GM18499 (cell line): Measurements from ENCODE around the gene MYADML2.

ENCODE experiments used
- ATAC-seq: cut with Tn5 transposase; IDR thresholded peaks from one replicate; pipeline ENCODE4 v1.9.1; 2021; ENCODE audit warnings: moderate number of reproducible peaks; ENCODE audit not compliant: insufficient read depth, unreplicated experiment

The MYADML2 gene

GRCh38 chr17:81941484-81942166 is 5.4 kb downstream of the MYADML2 start:
- ATAC-seq = no peak

GRCh38 chr17:81940538-81941483 is 6.2 kb downstream of the MYADML2 start:
- ATAC-seq = no peak

- no peak for ATAC-seq
Measured at GRCh38 chr17:81939881-81940385, 7.1 kb downstream of the MYADML2 start.

GRCh38 chr17:81939218-81939617 is 7.8 kb downstream of the MYADML2 start:
- ATAC-seq = no peak

DNA sequence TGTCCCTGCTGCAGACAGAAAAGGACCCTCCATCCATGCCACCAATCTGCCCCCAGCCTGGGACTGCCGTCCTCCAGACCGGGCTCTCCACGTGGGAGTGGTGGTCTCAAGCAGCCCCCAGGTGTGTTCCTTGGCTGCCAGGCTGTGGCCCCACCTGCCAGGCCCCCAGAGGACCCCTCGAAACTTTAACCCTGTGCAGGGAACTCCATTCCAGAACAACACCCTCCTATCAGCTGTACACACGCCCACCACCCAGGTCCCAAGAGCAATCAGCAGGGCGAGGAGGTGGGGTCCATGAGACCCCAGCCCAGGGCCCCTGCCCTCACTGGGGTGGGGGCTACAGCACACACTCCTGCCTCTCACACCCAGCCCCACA is 11.3 kb downstream of the MYADML2 start:
- no peak for ATAC-seq

DNA sequence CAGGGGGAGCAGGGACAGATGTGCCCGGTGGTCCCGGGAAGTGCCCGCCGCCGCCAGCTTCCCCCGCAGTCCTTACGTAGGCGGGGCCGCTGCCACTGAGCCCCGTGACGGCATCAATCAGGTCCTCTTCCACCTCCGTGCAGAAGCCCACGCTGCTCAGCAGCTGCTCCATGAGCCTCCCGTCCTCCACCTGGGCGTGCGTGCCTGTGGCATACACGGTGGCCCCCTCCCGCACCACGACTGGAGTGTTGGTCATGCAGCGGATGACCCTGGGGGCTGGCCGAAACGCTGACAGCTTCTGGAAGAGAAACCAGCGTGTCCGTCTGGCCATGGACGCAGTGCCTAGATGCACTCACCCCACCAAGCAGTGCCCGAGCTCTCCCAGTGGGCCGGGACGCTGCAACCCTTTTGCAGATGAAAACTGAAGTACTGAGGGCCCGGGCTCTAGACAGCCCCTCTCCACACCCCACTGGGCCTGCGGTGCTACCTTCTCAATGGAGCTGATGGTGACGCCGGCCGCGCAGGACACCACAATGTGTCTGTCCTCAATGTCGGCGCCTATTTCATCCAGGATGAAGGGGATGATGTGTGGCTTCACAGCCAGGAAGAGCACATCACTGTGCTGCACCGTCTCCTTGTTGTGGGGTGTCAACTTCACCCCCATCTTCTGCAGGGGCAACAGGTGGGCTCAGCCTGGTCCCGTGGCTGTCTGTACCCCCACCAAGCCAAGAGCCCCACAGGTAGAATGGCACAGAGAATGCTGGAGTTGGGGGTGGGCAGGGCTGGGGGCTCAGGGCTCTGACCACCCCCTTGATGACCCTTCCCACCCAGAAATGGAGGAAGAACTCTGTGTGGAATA is 12.0 kb downstream of the MYADML2 start:
- no peak for ATAC-seq

DNA sequence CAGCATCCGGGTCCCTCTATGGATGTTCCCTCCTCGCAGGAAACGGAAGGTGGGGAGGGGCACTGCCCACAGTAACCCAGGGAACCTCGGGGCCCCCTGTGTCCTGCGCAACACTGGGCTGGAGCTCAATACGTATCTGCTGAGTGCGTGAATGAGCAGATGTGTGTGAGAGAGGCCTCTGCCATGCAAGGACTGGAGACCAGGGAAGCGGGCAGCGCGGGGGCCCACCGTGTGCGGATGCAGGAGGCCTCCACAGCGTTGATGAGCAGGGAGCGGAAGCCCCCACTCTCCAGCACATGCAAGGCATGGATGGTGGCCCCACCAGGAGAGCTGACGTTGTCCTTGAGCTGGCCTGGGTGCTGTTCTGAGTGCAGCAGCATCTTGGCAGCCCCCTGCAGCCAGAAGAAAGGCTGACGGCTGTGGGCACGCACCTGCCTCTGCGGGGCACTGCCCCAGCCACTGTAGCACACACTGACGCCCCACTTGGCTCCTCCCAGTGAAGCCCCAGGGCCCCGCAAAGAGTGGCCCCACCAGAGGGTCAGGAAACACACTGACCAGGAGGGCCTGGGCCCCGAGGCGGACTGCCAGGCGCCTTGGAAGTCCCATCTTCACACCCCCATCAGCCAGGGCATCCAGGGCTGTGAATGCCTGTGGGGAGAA is 12.8 kb downstream of the MYADML2 start:
- ATAC-seq = no peak

GRCh38 chr17:81933178-81933699 is 13.8 kb downstream of the MYADML2 start:
- no peak for ATAC-seq

GRCh38 chr17:81932333-81932983 is 14.6 kb downstream of the MYADML2 start:
- no peak for ATAC-seq

GRCh38 chr17:81931557-81932332 is 15.3 kb downstream of the MYADML2 start:
- no peak for ATAC-seq

- ATAC-seq = no peak
Measured at GRCh38 chr17:81931189-81931556, 15.9 kb downstream of the MYADML2 start.

DNA sequence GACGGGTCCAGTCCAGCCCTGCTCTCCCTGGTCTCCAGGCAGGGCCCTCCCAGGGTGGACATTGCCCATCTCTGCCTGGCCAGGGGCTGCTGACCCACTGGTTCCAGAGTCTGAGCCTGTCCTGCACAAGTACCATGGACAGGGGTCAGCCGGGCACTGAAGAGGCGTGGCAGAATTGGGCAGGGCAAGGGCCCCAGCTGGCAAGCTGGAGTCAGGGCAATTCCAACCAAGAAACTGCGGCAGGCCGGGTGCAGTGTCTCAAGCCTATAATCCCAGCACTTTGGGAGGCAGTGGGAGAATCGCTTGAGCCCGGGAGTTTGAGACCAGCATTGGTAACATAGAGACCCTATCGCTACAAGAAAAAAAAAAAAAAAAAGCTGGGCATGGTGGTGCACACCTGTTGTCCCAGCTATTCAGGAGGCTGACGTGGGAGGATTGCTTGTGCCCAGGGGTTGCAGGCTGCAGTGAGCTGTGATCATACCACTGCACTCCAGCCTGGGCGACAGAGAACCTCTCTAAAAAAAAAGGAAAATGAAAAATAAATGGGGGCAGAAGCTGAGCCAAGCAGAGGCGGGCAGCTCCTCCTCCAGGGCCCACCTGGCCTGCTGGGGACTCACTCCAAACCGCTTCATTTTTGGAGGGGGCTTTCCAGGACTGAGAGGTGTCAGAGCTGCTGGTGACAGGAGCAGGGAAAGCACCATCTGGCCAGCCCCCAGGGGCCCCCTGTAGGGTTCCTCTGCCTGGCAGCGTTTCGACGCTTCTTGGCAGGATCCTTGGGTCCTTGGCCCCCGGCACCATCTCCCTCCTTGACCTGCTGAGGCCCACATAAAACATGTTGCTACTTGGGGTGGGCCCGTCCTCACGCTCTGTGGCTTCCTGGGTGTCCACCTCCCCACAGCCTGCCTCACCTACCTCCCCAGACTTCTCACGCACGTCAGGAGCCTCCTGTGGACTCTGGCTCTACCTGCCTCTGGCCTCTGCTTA is 16.6 kb downstream of the MYADML2 start:
- no peak for ATAC-seq

- ATAC-seq = no peak
Measured at GRCh38 chr17:81929253-81930141, 17.5 kb downstream of the MYADML2 start.

DNA sequence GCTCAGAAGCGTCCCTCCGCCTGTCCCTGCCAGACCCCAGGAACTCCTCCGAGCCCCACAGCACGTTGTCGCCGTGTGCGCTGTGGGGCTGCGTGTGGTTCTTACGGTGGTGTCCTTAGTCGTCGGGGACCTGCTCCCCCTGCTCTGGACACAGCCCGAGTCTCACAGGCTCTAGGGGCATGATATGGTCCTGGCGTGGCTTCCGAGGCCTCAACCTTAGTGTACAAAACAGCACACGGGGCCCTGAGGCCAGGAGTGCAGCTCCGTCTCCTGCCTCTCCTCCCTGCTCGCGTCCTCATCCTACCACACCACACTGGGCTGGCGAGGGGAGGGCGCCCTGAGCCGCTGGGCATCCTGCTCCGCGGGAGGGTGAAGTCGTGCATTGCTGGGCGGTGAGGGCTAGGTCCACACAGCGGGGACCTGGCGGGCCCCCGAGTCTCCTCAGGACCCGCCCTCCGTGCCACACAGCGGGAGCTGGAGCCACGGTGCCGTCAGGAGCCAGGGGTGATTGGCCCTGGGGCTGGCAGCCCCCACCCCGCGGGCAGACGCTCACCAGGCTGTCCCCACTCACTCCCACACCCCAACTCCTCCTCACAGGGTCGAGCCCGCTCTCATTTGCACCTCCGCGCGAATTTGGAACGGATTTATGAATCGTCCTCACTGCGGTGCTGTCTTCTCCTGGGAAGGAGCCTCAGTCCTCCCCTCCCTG is 18.3 kb downstream of the MYADML2 start:
- ATAC-seq = no peak

DNA sequence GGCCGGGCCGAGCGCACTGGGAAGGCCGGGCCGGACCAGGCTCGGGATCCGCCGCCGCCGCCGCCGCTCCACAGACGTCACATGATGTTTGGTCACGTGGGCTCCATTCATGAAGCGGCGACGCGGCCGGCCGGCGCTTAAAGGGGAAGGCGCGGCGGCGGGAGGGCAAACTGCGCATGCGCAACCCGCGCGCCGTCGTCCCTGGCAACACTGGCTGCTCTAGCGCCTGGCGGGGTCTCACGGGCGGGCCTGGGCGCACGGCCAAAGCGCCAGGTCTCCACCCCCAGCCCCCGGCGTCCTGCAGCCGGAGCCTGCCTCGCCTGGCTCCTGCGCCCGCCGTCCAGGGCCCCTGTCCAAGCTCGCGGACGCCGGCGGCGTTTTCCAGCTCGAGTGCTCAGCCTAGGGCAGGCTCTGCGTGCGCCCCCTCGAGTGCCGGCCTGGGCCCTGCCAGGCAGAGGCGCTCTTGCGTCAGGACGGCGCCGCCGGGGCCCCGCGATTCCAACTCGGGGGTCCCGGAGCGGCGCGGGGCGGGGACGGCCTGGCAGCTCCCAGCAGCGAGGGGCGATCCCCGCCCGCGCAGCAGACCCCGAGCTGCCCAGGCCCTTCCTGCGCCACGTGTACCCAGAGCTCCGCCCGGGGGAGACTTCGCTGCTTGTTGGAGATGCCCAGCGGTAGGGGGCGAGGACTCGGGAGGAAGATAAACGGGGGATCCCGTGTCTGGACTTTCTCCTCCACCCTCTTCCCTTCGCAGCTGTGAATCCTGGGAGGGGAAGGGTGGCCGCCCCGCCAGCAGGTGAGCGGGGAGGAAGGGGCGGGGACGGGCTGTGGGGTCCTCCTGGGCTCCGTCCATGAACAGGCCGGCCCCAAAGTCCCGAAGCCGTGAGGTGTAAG is 19.1 kb downstream of the MYADML2 start, which contains the start of gene MAFG:
Gene MAFG, minus strand, starts transcription at position 83 of the 891 bp plus-strand sequence. CDS start 4,550 bp downstream, outside the sequence.
- ATAC-seq = peak; percentile 32
